Activated CD8-positive, alpha-beta T cell treated with anti-CD3 and anti-CD28 coated beads for 36 hours (primary cell): ENCODE results near the gene GALR2. TPM values are rescaled to one million over a fixed set of nuclear protein-coding genes. Genes with fewer than 3 reads are reported as not detected.

Source experiments
- ATAC-seq: fragments of 200-7000 bp; cut with Tn5 transposase; one replicate; pipeline ENCODE4 v1.10.0; 2021; ENCODE audit warnings: mild to moderate bottlenecking, moderate library complexity
- CTCF ChIA-PET: fragments of 350-600 bp; sonication (Branson Sonifier 250); formaldehyde crosslinking; loops from one replicate; lab custom pipeline; 2021; ENCODE audit warnings: antibody characterized with exemption; lab: Charles Lee
- POLR2A ChIA-PET: fragments of 350-600 bp; sonication (Branson Sonifier 250); formaldehyde crosslinking; loops from one replicate; lab custom pipeline; 2021; ENCODE audit warnings: antibody characterized with exemption; lab: Charles Lee
- DNase-seq: peaks from one replicate; pipeline ENCODE4 v3.0.0-alpha.2; 2020
- H3K27ac Mint-ChIP-seq: one replicate; pipeline ENCODE4 v1.8.0; 2021; ENCODE audit warnings: mild to moderate bottlenecking, mixed read lengths
- H3K27me3 Mint-ChIP-seq: one replicate; pipeline ENCODE4 v1.8.0; 2021; ENCODE audit warnings: mixed read lengths
- H3K36me3 Mint-ChIP-seq: one replicate; pipeline ENCODE4 v1.8.0; 2021; ENCODE audit warnings: low read depth, mixed read lengths
- H3K4me1 Mint-ChIP-seq: one replicate; pipeline ENCODE4 v1.8.0; 2021; ENCODE audit warnings: low read depth, mixed read lengths
- H3K4me3 Mint-ChIP-seq: one replicate; pipeline ENCODE4 v1.8.0; 2021; ENCODE audit warnings: mild to moderate bottlenecking, moderate library complexity, mixed read lengths
- H3K9me3 Mint-ChIP-seq: one replicate; pipeline ENCODE4 v1.8.0; 2021; ENCODE audit warnings: mixed read lengths
- intact Hi-C: fragments of 100-400 bp; cut with micrococcal nuclease; formaldehyde crosslinking; loops from one replicate; pipeline ENCODE4 v1.10.0; 2022
- total RNA-seq, 2 experiments: library from RNA; stranded (reverse); gene quantifications; one replicate each; pipeline ENCODE4 v1.2.3, GENCODE V29; 2021
- TF ChIP-seq, protein P1 (sequence below): fragments of 200-600 bp; IDR thresholded peaks from one replicate; pipeline ENCODE4 v1.8.0; 2022; ENCODE audit warnings: antibody characterized with exemption, mild to moderate bottlenecking

GALR2 gene
- total RNA-seq, 2 experiments from 2014 or later = 1.6 to 2.1 TPM

DNA sequence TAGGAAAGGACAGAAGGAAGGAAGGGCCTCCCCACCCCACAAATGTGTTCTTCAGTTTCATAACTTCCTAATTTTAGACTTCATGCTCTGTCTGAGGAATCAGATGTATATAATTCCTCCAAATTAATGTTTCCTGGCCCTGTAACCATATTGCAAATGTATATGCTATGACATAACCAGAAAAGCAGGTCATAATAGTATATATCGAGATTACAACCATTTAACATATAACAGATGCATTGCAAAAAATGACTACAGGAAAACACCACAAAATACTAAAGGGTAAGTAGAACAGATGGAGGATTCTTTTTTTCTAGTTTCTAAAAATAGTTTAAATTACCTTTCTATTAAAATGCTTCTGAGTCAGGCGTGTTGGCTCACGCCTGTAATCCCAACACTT, 32.1 kb downstream of the GALR2 start:
- intact Hi-C loops = no loop called here
- Mint-ChIP-seq H3K36me3 (peaks cover 2% of the 10 kb centered on the region), H3K4me3 (no peak overlapping the region), H3K9me3 (no peaks in the 10 kb centered on the region), H3K4me1 (peaks cover 15% of the 10 kb centered on the region), H3K27me3 (no peaks in the 10 kb centered on the region), H3K27ac (no peak overlapping the region)
- ATAC-seq (no peak), DNase-seq (no peak)
- TF ChIP-seq, protein P1, sequence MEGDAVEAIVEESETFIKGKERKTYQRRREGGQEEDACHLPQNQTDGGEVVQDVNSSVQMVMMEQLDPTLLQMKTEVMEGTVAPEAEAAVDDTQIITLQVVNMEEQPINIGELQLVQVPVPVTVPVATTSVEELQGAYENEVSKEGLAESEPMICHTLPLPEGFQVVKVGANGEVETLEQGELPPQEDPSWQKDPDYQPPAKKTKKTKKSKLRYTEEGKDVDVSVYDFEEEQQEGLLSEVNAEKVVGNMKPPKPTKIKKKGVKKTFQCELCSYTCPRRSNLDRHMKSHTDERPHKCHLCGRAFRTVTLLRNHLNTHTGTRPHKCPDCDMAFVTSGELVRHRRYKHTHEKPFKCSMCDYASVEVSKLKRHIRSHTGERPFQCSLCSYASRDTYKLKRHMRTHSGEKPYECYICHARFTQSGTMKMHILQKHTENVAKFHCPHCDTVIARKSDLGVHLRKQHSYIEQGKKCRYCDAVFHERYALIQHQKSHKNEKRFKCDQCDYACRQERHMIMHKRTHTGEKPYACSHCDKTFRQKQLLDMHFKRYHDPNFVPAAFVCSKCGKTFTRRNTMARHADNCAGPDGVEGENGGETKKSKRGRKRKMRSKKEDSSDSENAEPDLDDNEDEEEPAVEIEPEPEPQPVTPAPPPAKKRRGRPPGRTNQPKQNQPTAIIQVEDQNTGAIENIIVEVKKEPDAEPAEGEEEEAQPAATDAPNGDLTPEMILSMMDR = no peak
- ChIA-PET CTCF (interaction anchor here (1.0 to 4.5 kb wide), 8 partner anchors 10 to 201 kb away, joined by 3 to 27 read pairs (median 6); no protein-coding TSS in a partner anchor), POLR2A (interaction anchor here (0.5 to 1.4 kb wide), 2 partner anchors 246 to 644 kb away, joined by 3 to 4 read pairs; no protein-coding TSS in a partner anchor)

DNA sequence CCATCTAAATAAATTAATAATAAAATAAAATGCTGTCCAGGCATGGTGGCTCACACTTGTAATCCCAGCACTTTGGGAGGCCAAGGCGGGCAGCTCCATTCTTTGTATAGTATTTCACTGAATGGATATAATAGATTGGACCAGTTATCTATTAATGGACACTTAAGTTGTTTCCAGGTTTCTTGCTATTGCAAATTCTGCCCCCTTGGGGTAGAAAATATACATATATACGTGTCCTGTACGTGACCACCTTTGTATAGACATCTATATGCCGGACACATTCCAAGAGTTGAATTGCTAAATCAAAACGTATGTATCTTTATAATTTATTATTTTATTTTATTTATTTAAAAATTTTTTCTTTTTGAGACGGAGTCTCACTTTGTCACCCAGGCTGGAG, 32.9 kb downstream of the GALR2 start:
- H3K9me3 Mint-ChIP-seq = no peaks in the 10 kb centered on the region
- no peaks in the 10 kb centered on the region for H3K27me3 Mint-ChIP-seq
- H3K27ac Mint-ChIP-seq = no peak overlapping the region
- peaks cover 9% of the 10 kb centered on the region for H3K4me1 Mint-ChIP-seq
- H3K36me3 Mint-ChIP-seq = no peaks in the 10 kb centered on the region
- intact Hi-C loops = no loop called here
- no peak for DNase-seq
- POLR2A ChIA-PET = no interaction called here
- ATAC-seq = no peak
- CTCF ChIA-PET = interaction anchor here (1.0 to 4.2 kb wide), 6 partner anchors 11 to 202 kb away, joined by 3 to 17 read pairs (median 6); no protein-coding TSS in a partner anchor
- TF ChIP-seq, protein P1 = peak; percentile 48
- no peak overlapping the region for H3K4me3 Mint-ChIP-seq

DNA sequence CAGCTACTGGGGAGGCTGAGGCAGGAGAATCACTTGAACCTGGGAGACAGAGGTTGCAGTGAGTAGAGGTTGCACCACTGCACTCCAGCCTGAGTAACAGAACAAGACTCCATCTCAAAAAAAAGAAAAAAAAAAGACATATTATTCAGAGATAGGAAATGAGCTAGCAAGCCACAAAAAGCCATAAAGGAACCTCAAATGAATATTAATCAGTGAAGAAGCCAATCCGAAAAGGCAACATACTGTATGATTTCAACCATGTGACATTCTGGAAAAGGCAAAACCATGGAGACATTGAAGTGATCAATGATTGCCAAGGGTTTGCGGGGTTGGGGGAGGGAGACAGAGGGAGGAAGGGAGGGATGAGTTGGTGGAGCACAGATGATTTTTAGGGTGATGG, 37.4 kb downstream of the GALR2 start:
- Mint-ChIP-seq H3K27ac (no peak overlapping the region), H3K4me3 (no peak overlapping the region), H3K27me3 (no peaks in the 10 kb centered on the region), H3K9me3 (no peaks in the 10 kb centered on the region), H3K4me1 (no peaks in the 10 kb centered on the region), H3K36me3 (no peaks in the 10 kb centered on the region)
- no peak for ATAC-seq
- TF ChIP-seq, protein P1 = no peak
- no peak for DNase-seq
- POLR2A ChIA-PET = interaction anchor here (0.6 to 1.7 kb wide), 2 partner anchors 36 to 153 kb away, joined by 3 to 4 read pairs; no protein-coding TSS in a partner anchor
- intact Hi-C loops = no loop called here
- CTCF ChIA-PET = interaction anchor here (0.8 to 2.6 kb wide), 8 partner anchors 10 to 287 kb away, joined by 3 to 12 read pairs (median 4); partner anchors contain the start of gene CDK3

DNA sequence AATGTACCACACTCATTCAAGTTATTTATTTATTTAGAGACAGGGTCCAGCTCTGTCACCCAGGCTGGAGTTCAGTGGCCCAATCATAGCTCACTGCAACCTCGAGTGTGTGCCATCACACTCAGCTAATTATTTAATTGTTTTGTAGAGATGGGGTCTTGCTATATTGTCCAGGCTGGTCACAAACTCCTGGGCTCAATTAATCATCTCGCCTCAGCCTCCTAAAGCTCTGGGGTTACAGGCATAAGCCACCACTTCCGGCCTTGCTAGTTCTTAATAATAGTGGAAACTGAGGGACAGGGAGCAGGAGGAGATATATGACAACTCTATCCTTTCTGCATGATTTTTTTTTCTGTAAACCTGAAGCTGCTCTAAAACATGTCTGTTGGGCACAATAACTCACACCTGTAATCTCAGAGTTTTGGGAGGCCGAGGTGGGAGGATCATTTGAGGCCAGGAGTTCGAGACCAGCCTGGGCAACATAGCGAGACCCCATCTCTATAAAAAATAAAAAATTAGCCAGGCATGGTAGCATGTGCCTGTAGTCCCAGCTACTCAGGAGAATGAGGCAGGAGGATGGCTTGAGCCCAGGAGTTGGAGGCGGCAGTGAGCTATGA, 40.7 kb downstream of the GALR2 start:
- Mint-ChIP-seq H3K4me3 (no peak overlapping the region), H3K9me3 (no peaks in the 10 kb centered on the region), H3K27me3 (no peaks in the 10 kb centered on the region), H3K4me1 (no peaks in the 10 kb centered on the region), H3K36me3 (no peaks in the 10 kb centered on the region), H3K27ac (no peak overlapping the region)
- ATAC-seq (no peak), DNase-seq (no peak)
- CTCF ChIA-PET = interaction anchor here (0.7 to 2.8 kb wide), 5 partner anchors 101 to 312 kb away, joined by 3 to 23 read pairs (median 4); no protein-coding TSS in a partner anchor
- intact Hi-C loops = no loop called here
- TF ChIP-seq, protein P1 = no peak
- POLR2A ChIA-PET = interaction anchor here (1.7 kb wide), 1 partner anchor 11 kb away, joined by 6 read pairs; the partner anchor contains the start of gene EXOC7
